ENCODE results near the gene DGCR2.

DNA sequence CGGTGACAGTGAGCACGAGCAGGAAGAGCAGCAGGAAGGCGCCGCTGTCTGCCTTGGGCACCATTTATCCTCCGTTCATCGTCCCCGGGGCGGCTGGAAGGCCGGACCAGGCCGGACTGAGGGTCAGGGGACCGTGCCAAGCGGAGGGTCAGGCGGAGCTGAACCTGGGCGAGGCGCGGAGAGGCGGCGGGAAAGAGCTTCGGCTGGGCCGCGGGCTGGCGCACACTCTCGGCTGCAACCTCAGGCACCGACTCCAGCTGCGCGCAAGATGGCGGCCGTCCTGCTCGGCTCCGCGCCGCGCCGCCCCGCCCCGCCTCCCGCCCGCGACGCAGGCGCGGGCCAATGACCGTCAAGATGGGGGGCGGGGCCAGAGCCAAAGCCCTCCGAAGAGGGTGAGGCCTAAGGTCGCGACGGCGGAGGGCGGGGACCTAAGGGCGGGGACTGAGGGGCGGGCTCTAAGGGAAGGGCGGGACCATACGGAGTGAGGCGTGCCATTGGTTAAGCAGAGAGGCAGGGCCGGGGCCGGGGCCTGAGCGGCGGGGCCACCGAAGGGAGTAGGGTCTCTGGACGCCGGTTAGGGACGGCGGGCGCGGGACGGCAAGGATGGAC, at the start of gene DGCR2:
- peak; percentile 41 for TF ChIP-seq POLR2A (IDR thresholded peaks at IDR 0.05)
- TF ChIP-seq, protein P1, sequence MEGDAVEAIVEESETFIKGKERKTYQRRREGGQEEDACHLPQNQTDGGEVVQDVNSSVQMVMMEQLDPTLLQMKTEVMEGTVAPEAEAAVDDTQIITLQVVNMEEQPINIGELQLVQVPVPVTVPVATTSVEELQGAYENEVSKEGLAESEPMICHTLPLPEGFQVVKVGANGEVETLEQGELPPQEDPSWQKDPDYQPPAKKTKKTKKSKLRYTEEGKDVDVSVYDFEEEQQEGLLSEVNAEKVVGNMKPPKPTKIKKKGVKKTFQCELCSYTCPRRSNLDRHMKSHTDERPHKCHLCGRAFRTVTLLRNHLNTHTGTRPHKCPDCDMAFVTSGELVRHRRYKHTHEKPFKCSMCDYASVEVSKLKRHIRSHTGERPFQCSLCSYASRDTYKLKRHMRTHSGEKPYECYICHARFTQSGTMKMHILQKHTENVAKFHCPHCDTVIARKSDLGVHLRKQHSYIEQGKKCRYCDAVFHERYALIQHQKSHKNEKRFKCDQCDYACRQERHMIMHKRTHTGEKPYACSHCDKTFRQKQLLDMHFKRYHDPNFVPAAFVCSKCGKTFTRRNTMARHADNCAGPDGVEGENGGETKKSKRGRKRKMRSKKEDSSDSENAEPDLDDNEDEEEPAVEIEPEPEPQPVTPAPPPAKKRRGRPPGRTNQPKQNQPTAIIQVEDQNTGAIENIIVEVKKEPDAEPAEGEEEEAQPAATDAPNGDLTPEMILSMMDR (IDR thresholded peaks at IDR 0.05) = no peak
